Gastroesophageal sphincter (tissue), 3 donors: Measurements from ENCODE around the gene POU4F1.

Source experiments
- CTCF ChIP-seq, 4 experiments: fragments of 200-600 bp in 2 of 4; fragments of 450-650 bp in 2 of 4; sonication (generic) in 1 of 4; IDR thresholded peaks; one replicate each; pipeline ENCODE4 v1.5.1; 2017 to 2019; ENCODE audit warnings: antibody characterized with exemption in 4 of 4, mild to moderate bottlenecking in 2 of 4, moderate library complexity in 2 of 4
- POLR2A ChIP-seq, 2 donors: fragments of 450-650 bp; IDR thresholded peaks; one replicate each; pipeline ENCODE4 v1.6.1; 2017; ENCODE audit warnings: antibody characterized with exemption in 2 of 2, mild to moderate bottlenecking in 2 of 2, moderate library complexity in 1 of 2
- POLR2AphosphoS5 ChIP-seq: sonication (generic); formaldehyde crosslinking; IDR thresholded peaks from one replicate; pipeline ENCODE4 v1.6.1; 2017; ENCODE audit warnings: antibody characterized with exemption

GRCh38 chr13:78600280-78600883 lies 3.0 kb downstream of the POU4F1 start:
- TF ChIP-seq CTCF (IDR thresholded peaks at IDR 0.05) = no peak
- TF ChIP-seq POLR2AphosphoS5 = no peak
- no peak for TF ChIP-seq POLR2A (IDR thresholded peaks at IDR 0.05)
